A549 (cell line): ENCODE data around the gene BTBD6.

Experiments
- BHLHE40 ChIP-seq: IDR thresholded peaks from 2 replicates; pipeline ENCODE4 v1.6.1; 2012; ENCODE audit warnings: low read depth, low read length, inconsistent platforms
- CHD4 ChIP-seq: fragments of 200-600 bp; sonication (generic); IDR thresholded peaks from 2 replicates; pipeline ENCODE4 v1.6.1; 2016; ENCODE audit warnings: antibody characterized with exemption, mild to moderate bottlenecking, borderline replicate concordance
- CTCF ChIP-seq: fragments of >200 bp; sonication (Bioruptor Twin); formaldehyde crosslinking; IDR thresholded peaks from 3 replicates; pipeline ENCODE4 v1.5.1; 2016
- NPAS2 ChIP-seq: fragments of 250-450 bp; sonication (Bioruptor Pico); IDR thresholded peaks from 2 replicates; pipeline ENCODE4 v1.8.0; 2022; ENCODE audit warnings: mild to moderate bottlenecking, moderate library complexity, borderline replicate concordance
- POLR2A ChIP-seq: IDR thresholded peaks from 2 replicates; pipeline ENCODE4 v1.6.1; 2012; ENCODE audit warnings: mild to moderate bottlenecking, low read length
- RCOR1 ChIP-seq: fragments of 150-350 bp; IDR thresholded peaks from 2 replicates; pipeline ENCODE4 v1.6.1; 2014; ENCODE audit warnings: antibody characterized with exemption, low read length, low read depth
- RFX5 ChIP-seq: fragments of 450-650 bp; IDR thresholded peaks from 2 replicates; pipeline ENCODE4 v1.7.1; 2014; ENCODE audit warnings: antibody characterized with exemption, mild to moderate bottlenecking, moderate library complexity
- SREBF2 ChIP-seq: fragments of 450-650 bp; IDR thresholded peaks from 2 replicates; pipeline ENCODE4 v1.6.1; 2014; ENCODE audit warnings: mild to moderate bottlenecking, moderate library complexity
- TP53 ChIP-seq: fragments of 250-450 bp; sonication (Bioruptor Pico); IDR thresholded peaks from 2 replicates; pipeline ENCODE4 v1.5.0; 2021; ENCODE audit warnings: mild to moderate bottlenecking, moderate library complexity

DNA sequence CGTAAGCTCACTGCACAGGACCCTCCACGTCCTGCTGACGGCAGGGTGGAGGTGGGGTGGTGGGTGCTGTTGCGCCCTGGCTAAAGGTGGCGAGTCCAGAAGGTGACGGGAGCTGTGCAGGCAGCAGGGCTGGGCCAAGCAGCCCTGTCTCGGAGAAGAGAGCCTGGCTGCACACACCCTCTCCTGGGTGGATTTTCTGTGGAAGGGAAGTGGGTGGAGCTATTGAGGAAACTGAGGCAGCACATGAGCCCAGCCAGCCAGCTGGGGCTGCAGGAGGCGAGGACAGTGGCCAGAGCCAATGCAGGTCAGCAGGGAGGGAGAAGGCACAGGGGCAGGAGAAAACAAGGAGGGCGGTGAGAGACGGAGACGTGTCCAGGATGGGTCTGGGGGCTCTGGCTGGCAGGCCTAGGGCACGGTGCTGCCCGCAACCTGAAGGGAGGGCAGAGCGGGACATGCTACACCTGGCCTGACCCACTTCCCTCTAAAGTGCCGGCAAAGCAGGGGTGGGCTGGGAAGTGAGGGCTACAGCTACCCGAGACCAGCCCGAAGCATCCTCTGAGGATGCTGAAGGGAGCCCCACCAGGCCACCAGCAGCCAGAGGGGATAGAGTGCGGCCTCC is 20.5 kb downstream of the BTBD6 start:
- TF ChIP-seq RFX5 (no peak), CTCF (no peak), RCOR1 (no peak), SREBF2 (no peak), TP53 (CRISPR knock-in tag) (no peak), POLR2A (no peak), NPAS2 (no peak), CHD4 (no peak), BHLHE40 (no peak)
